NCI-H2227 (cell line): ENCODE results near the gene YBX1.
"Not testable (repeated sequence)": the region's sequence is repeated elsewhere in the genome, so short reads cannot be mapped to it uniquely, and the experiment has no call there.

Source experiments
- DNase-seq: peaks from one replicate; lab custom pipeline; 2025; ENCODE audit not compliant: unreplicated experiment; lab: John Stamatoyannopoulos, UW

Gene YBX1

DNA sequence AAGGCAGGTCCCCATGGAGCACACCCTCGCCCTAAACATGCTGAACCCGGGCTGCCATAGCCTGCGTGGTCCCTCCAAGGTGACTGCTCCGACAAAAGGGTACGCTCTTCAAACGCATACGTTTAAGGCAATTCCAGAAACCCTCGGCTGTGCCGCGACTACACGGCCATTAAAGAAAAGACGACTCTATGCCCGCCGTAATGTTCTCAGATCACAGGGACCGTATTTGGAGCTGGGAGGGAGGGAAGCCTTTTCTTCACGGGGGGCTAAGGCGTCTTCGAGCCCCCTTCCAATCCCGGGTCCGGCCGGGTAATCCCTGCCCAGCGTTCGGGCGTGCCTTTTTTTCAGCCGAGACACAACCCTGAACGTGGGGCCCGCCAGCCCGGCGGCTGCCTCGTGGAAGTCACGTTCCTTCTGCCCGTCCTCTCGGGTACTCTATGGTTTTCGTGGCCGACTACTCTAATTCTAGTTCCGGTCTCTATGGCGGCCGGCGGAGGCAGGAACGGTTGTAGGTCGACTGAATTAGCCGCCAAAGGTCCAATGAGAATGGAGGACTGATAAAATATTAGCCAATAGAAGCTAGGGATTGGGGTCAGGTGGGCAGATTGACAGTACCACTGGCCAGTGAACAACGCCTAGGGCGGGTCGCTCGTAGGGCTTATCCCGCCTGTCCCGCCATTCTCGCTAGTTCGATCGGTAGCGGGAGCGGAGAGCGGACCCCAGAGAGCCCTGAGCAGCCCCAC, at the start of gene YBX1:
TSS of gene YBX1 (plus strand) at position 678 of the 743 bp plus-strand sequence. CDS start 148 bp downstream, outside the sequence.
- DNase-seq: peak; percentile 99

GRCh38 chr1:42639116-42639515, 43.1 kb upstream of the YBX1 start:
- no peak for DNase-seq

DNA sequence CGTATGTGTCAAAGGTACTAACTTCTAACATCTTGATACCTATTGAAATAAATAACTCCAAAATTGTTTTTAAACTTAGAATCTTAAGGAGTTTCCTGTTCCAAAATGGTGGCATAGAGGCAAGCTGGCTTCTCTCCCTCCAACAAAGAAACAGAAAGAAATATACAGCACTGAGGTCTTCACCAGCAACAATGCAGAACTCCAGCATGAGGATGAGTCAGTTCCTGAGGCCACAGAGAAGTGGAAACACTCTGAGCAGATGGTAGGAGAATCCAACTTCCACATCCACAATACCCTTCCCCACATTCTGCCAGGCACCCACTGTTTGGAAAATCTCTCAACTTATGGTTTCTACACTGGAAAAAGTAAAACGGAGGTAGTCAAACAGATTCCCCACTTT, 36.2 kb upstream of the YBX1 start:
- DNase-seq: no peak

GRCh38 chr1:42657201-42657600, 25.0 kb upstream of the YBX1 start:
- DNase-seq: no peak

- DNase-seq: peak; percentile 97
These were observed 24.0 kb upstream of the YBX1 start, which contains the start of gene PPIH for GRCh38 chr1:42657981-42658876. PPIH (plus strand) TSS chr1:42658423; CDS start chr1:42658447, 24 bp downstream.

GRCh38 chr1:42658877-42659337, 23.3 kb upstream of the YBX1 start:
- peak; percentile 40 for DNase-seq

- DNase-seq: no peak
These were observed 21.2 kb upstream of the YBX1 start for GRCh38 chr1:42660907-42661500.

DNA sequence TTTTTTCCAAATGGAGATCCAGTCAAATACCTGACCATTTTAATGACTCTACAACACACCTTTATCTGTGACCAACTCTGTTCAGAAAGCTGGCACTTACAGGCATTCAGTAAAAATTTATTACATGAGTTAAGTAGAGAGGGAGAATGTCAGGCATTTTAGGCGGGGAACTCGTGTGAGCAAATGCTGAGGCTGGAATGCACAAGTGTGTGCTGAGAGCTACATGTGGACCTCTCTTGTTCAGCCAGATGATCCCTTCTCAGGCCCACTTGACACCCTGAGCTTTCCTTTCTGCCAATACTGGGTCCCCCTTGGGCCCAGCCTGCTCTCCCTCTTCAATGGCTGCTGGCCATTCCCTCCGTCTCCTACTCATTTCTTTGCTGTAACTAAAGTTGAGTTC, 12.3 kb upstream of the YBX1 start:
- no peak for DNase-seq

GRCh38 chr1:42670425-42670824, 11.8 kb upstream of the YBX1 start:
- DNase-seq: no peak

GRCh38 chr1:42674214-42674613, 8.0 kb upstream of the YBX1 start:
- no peak for DNase-seq

GRCh38 chr1:42674682-42675081, 7.5 kb upstream of the YBX1 start:
- DNase-seq: no peak

GRCh38 chr1:42675467-42675866, 6.8 kb upstream of the YBX1 start:
- no peak for DNase-seq

- DNase-seq: no peak
These were observed 5.6 kb upstream of the YBX1 start for GRCh38 chr1:42676534-42677087.

DNA sequence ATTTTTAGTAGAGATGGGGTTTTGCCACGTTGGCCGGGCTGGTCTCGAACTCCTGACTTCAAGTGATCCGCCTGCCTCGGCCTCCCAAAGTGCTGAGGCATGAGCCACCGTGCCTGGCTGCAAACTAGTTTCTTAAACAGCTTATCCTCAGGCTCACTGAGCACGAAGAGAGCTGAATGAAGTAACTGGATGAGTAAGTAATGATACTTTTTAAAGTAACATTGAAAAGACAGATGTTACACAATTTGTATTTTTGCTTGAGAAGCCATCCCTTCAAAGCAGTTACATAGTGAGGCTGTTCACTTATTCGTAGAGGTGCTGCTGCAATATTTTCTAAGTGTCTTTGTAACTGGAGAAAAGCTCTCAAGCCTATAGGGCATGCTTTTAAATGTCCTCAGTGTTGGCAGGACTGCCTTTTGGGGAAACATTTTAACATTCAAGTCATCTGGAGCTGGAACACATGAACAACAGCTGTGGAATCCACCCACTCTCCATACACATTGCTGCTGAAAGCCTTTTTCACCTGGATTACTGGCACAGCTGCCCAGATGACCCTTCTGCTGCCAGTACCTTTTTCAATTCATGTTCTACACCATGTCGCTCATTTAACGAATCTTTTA, 2.7 kb upstream of the YBX1 start:
- no peak for DNase-seq

DNA sequence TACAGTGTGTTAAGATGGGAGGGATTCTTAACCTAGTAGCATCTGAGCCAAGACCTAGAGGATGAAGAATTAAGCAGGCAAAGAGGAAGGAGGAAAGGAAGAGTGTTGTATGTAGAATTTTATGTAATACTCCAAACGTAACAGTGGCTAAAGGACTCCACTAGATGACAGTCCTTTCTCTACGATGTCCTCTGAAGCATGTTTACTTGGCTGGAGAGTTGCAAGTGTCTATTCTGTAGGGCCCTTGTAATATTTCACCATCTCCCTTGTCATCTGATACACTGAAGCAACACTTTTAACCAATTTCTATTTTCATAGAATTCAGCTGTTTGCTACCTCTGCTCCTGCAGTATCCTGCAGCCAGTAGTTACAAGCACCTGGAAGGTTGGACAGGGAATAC, 2.2 kb upstream of the YBX1 start:
- DNase-seq: no peak

DNA sequence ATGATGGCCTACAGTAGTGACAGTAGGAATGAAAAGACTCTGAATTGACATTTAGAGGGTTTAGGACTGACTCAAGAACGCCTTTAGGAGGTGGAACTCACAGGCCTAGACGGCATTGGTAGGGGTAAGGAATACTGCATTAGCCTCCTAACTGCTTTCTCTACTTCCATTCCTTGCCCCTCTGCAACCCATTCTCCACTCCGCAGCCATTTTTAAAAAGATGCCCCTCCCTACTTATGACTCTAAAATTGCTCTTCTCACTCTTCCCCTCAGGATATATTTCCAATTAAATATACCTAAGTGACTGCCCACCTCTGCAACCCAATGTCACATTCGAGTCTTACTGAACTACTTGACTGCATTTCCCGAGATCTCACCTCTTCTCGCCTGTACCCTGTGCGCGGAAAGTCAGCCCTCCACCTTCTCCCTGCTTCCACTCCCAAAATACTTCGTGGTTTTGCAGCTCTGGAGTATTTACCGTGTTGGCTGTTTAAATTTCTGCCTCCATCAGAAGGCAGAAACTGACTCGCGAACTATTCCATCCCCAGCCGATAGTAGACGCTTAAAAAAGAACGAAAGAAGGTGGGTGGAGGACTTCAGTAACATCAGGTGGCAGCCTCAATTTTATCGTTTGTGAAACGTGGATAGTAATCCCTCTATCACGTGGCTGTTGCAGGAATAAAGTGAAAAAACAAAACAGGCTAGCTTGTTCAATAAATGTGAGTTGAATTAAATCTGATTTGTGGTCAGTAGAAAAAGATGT, 1.1 kb upstream of the YBX1 start:
- DNase-seq: peak; percentile 52

DNA sequence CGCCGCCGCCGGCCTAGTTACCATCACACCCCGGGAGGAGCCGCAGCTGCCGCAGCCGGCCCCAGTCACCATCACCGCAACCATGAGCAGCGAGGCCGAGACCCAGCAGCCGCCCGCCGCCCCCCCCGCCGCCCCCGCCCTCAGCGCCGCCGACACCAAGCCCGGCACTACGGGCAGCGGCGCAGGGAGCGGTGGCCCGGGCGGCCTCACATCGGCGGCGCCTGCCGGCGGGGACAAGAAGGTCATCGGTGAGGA, 193 bp downstream of the YBX1 start:
- DNase-seq: not testable (repeated sequence)

DNA sequence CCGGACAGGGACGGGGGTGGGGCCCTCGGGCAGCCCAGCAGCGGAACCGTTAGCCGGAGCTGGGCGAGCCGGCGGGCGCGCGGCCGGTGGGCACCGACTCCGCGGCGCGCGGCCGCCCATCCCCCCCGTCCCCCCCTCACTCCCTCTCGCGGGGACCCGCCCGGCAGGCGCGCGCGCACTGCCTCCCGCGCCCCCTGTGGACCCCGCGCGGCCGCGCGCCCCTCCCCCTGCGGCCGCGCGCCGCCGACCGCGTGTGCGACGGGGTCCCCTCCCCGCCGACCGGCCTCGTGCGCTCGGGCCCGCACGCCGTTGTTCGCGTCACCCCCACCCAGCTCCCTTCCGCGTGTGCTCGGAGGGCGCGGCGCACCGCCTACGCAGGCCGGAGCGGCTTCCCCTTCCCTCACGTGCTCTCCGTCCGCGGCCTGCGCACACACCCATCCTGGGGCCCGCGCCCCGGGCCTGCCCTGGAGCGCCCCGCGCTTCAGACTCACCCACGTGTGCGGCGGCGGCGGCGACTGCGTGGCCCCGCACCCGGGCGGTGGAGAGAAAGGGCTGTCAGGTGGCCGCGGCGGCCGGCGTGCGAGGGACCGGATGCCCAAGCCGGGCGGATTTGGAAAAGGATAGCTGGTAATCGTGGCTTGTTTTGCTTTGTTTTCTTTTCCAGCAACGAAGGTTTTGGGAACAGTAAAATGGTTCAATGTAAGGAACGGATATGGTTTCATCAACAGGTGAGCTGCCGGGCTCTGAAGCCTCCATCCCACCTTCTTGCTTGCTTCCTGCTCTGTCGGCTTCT, 717 bp downstream of the YBX1 start:
- peak; percentile 79 for DNase-seq

GRCh38 chr1:42684139-42684538, 1.9 kb downstream of the YBX1 start:
- peak; percentile 41 for DNase-seq

DNA sequence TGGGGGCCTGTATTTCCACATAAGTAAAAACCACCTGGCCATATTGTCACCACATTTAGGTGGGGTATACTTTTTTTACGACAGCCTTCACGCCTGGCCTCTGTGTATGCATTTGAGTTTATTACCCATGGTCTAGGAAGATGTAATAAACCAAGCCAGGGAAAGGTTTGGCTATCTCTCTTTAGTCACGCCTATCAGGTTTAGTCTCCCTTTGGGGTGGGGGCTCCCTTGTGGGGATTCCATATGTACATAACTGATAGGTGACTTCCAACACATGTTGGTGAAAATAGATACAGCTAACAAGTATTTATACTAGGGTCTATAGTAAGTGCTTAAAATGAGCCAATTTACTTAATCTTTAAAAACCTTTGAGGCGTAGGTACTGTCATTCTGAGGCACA, 4.2 kb downstream of the YBX1 start:
- DNase-seq: no peak
